NB4 (cell line): Measurements from ENCODE around the gene TLCD3A.
"Not testable (repeated sequence)": the region's sequence is repeated elsewhere in the genome, so short reads cannot be mapped to it uniquely, and the experiment has no call there.

Source experiments
- DNase-seq: peaks from one replicate; pipeline ENCODE4 v3.0.0; 2010; ENCODE audit warnings: low read depth
- H3K4me3 ChIP-seq: one replicate; pipeline ENCODE4 v1.5.1; 2011; ENCODE audit warnings: mild to moderate bottlenecking, low read depth, low read length, moderate library complexity
- MYC ChIP-seq: IDR thresholded peaks from 2 replicates; pipeline ENCODE4 v1.6.1; 2011; ENCODE audit warnings: low read depth, low read length
- POLR2A ChIP-seq: IDR thresholded peaks from 2 replicates; pipeline ENCODE4 v1.6.1; 2011; ENCODE audit warnings: mild to moderate bottlenecking; ENCODE audit not compliant: insufficient read length; ENCODE audit errors: extremely low read depth
- TF ChIP-seq, protein P1 (sequence below): IDR thresholded peaks from one replicate; pipeline ENCODE4 v1.5.1; 2012; ENCODE audit warnings: low read depth, low read length
- TF ChIP-seq, protein P2 (sequence below): IDR thresholded peaks from 2 replicates; pipeline ENCODE4 v1.6.1; 2011; ENCODE audit warnings: low read depth, low read length

The TLCD3A gene

DNA sequence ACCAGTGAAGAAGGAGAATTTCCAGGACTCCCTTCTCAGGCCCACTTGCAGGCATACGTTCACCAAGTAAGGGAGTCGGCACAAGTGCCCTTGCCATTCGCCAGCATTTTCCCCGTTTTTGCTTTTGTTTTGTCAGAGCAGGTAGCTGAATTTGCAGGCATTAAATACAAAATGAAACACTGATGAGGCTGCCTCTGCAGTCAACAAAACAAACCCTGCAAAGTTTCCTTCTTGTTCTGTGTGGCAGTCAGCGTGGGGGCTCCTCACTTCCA, 41.9 kb downstream of the TLCD3A start:
- TF ChIP-seq, protein P1, sequence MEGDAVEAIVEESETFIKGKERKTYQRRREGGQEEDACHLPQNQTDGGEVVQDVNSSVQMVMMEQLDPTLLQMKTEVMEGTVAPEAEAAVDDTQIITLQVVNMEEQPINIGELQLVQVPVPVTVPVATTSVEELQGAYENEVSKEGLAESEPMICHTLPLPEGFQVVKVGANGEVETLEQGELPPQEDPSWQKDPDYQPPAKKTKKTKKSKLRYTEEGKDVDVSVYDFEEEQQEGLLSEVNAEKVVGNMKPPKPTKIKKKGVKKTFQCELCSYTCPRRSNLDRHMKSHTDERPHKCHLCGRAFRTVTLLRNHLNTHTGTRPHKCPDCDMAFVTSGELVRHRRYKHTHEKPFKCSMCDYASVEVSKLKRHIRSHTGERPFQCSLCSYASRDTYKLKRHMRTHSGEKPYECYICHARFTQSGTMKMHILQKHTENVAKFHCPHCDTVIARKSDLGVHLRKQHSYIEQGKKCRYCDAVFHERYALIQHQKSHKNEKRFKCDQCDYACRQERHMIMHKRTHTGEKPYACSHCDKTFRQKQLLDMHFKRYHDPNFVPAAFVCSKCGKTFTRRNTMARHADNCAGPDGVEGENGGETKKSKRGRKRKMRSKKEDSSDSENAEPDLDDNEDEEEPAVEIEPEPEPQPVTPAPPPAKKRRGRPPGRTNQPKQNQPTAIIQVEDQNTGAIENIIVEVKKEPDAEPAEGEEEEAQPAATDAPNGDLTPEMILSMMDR: no peak
- TF ChIP-seq, protein P2, sequence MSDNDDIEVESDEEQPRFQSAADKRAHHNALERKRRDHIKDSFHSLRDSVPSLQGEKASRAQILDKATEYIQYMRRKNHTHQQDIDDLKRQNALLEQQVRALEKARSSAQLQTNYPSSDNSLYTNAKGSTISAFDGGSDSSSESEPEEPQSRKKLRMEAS: no peak
- no peak for TF ChIP-seq MYC
- H3K4me3 ChIP-seq: no peak overlapping the region
- DNase-seq: no peak

DNA sequence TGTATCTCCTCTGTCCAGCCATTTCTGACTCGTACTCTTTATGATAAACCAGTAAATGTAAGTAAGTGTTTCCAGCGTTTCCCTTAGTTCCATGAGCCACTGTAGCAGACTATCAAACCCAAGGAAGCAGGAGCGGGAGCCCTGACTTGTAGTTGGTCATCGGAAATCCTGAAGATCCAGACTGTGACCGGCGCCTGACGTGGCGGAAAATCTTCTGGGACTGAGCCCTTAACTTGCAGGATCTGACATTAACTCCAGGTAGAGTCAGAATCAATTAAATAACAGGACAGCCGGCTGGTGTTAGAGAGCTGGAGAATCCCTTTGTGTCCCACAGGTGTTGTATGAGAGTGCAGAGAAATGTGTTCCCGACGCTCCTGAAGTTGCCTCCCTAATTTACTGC, 45.7 kb downstream of the TLCD3A start:
- DNase-seq: no peak
- H3K4me3 ChIP-seq: no peak overlapping the region
- TF ChIP-seq, protein P1: no peak
- TF ChIP-seq POLR2A: no peak
- TF ChIP-seq, protein P2: no peak
- TF ChIP-seq MYC: no peak

DNA sequence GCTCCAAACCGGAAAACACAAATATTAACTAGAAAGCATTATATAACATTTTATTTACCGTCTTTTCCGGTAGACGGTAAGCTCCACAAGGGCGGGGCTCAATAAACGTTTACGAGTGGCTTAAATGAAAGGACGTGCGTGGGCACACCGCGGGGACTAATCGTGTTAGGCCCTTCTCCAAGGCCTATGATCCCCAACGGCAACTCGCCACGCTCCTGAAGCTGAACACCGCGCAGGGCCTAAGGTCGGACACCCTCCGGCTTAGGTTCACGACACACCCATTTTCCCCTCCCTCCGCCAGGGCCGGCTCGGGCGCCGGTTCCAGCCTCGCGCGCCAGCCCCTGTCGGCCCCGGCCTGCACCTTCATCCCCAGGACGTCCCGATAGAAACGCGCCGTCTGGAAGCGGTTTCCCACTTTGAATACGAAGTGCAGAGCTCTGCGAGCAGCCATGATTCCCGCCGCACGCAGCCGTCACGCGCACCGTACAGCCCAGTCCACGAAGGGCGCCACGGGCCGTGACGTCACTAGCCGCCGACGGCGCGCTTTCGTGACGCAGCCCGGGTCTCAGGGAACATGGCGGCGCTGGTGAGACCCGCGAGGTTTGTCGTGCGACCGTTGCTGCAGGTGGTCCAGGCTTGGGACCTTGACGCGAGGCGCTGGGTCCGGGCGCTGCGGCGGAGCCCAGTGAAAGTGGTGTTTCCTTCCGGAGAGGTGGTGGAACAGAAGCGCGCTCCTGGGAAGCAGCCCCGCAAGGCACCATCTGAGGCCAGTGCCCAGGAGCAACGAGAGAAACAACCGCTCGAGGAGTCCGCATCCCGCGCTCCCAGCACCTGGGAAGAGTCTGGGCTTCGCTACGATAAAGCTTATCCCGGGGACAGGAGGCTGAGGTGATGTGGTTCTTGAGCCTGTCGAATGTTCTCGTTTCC, 49.7 kb downstream of the TLCD3A start, which contains the start of the genes GLOD4 and MRM3:
Gene GLOD4 (minus strand): TSS at position 476 of the 927 bp plus-strand sequence. CDS start 25 bp downstream, at position 451.
Gene MRM3 (plus strand): TSS at position 549 of the 927 bp plus-strand sequence. CDS start 26 bp downstream, at position 575.
- TF ChIP-seq, protein P2: peak; percentile 82
- TF ChIP-seq, protein P1: no peak
- TF ChIP-seq MYC: peak; percentile 89
- TF ChIP-seq POLR2A: no peak
- DNase-seq: peak; percentile 85
- H3K4me3 ChIP-seq: peak within 1 kb of the TSS; percentile 97

DNA sequence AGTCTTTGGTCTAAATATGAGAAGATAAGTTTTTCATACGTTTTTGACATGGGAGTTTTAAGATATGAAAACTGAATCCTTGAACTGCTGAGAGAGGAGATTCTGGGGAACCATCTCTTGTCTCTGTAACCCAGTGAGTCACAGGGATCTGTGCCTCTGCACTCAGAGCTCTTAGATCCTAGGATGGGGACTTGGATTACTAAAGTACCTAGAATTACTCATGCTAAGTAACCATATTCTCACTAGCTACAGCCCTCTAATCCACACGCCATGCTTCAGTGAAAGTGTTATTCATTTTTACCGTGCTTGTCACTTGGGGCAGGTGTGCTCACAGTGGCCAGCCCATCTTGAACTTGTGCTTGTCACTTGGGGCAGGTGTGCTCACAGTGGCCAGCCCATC, 51.7 kb downstream of the TLCD3A start:
- peak overlapping the region; percentile 97 for H3K4me3 ChIP-seq
- TF ChIP-seq, protein P2: no peak
- TF ChIP-seq MYC: no peak
- DNase-seq: no peak

DNA sequence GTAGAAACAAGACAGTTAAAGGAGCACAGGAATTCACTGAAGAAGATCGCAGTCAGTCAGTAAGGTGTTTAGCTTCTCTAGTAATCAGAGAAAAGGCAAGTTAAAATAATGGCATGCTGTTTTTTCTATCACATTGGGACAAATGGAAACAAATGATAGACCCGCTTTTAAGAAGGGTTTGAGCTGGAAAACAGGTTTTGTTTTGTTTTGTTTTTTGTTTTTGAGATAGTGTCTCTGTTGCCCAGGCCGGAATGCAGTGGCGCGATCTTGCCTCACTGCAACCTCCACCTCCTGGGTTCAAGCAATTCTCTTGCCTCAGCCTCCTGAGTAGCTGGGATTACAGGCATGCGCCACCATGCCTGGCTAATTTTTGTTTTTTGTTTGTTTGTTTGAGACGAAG, 53.5 kb downstream of the TLCD3A start:
- DNase-seq, H3K4me3 ChIP-seq: not testable (repeated sequence)

DNA sequence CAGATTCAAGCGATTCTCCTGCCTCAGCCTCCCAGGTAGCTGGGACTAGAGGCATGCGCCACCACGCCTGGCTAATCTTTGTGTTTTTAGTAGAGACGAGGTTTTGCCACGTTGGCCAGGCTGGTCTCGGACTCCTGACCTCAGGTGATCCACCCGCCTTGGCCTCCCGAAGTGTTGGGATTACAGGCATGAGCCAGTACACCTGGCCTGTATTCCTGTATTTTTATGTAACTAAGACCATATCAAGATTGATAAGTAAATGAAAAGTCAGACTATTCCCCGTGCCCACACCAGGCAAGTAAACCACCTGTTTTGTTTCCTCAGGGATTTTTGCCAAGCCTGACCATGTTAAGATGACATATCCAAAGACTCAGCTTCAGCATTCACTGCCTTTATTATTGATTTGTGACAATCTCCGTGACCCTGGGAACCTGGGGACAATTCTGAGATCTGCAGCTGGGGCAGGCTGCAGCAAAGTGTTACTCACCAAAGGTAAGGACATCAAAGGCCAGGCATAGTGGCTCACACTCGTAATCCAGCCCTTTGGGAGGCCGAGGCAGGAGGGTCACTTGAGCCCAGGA, 55.3 kb downstream of the TLCD3A start:
- TF ChIP-seq POLR2A (no peak), MYC (no peak)
- TF ChIP-seq, protein P1: no peak
- TF ChIP-seq, protein P2: no peak
- H3K4me3 ChIP-seq: no peak overlapping the region
- no peak for DNase-seq

DNA sequence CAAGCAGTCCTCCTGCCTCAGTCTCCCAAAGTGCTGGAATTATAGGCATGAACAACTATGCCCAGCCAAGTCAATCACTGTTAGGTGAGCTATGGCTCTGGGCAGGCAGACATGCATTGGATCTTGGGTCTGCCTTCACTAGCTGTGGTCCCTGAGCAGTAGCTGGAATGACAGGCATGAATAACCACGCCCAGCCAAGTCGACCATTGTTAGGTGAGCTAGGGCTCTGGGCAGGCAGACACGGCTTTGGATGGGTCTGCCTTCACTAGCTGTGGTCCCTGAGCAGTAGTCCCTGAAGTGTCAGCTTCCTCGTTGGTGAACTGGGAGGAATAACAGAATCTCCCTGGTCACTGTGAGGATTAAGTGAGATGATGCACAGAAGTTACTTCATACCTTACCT, 56.2 kb downstream of the TLCD3A start:
- TF ChIP-seq MYC: no peak
- TF ChIP-seq POLR2A: no peak
- TF ChIP-seq, protein P2: no peak
- TF ChIP-seq, protein P1: no peak
- no peak for DNase-seq
- H3K4me3 ChIP-seq: no peak overlapping the region
